ENCODE data around the gene CACNA2D3. TPM values are rescaled to one million over a fixed set of nuclear protein-coding genes. Genes with fewer than 3 reads are reported as not detected.

CACNA2D3 gene
- total RNA-seq, 2 experiments from 2014 or later: not detected

DNA sequence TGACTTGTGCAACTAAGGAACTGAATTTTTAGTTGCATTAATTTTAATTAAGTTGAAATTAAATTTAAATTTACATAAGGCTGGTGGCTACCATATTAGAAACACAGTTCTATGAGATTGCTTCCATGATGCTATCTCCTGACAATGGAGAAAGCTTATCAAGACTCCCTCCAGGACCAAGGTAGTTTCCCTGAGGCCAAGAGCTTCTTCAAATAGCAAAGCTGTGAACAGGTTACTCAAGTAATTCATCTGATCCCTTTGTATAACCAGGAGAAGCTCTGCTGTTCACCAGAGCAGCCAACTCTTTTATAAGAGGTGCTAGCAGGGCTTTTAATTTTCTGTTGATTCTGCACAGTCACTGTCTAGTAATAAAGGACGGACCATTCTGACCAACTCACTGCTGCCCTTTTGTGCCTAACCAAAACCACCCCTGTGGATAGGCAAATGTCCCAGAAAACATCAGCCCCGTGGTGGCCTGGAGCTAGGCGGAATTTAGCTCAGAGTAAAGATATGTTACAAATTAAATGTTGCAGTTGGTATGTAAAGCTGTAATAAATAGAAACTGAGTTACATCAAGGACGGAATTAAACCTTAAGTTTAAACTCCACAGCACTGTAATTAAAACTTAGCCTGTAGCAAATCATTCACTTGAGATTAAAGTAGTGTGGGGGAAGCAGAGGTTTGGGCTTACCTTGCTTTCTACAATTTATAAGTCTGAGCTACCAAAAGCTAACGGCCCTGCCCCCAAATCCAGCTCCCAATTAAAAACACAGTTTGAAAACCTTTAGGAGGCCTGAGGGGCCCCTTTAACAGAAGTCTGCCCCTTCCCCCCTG is 861.1 kb downstream of the CACNA2D3 start:
- Histone ChIP-seq H3K79me2 (ENCODE audit: insufficient read depth, low read depth, low read length) (no peaks in the 10 kb centered on the region), H3K9me2 (ENCODE audit: insufficient read depth, low read length) (no peaks in the 10 kb centered on the region), H3K27ac (ENCODE audit: low read depth, low read length, poor library complexity, severe bottlenecking) (no peak overlapping the region), H3K4me1 (ENCODE audit: insufficient read depth, low read length, poor library complexity, severe bottlenecking) (no peaks in the 10 kb centered on the region), H3K9me3 (ENCODE audit: low read length) (no peaks in the 10 kb centered on the region), H3K4me2 (ENCODE audit: low read length) (no peak overlapping the region), H3K36me3 (ENCODE audit: insufficient read depth, low read length) (no peaks in the 10 kb centered on the region), H3K4me3 (ENCODE audit: low read depth, low read length, poor library complexity, severe bottlenecking) (no peak overlapping the region), H2AFZ (ENCODE audit: low read length) (no peak overlapping the region), H4K20me1 (ENCODE audit: insufficient read depth, low read length) (no peaks in the 10 kb centered on the region)
- ChIA-PET POLR2A (interaction anchor here (0.5 kb wide), 1 partner anchor 443 kb away, joined by 3 read pairs; no protein-coding TSS in a partner anchor), CTCF (ENCODE audit: unreplicated experiment) (no interaction called here)
- DNase-seq (ENCODE audit: low spot score): no peak
- no peak for TF ChIP-seq EZH2phosphoT487 (IDR thresholded peaks at IDR 0.05; ENCODE audit: borderline replicate concordance, low read depth, low read length)
- TF ChIP-seq, protein P1, sequence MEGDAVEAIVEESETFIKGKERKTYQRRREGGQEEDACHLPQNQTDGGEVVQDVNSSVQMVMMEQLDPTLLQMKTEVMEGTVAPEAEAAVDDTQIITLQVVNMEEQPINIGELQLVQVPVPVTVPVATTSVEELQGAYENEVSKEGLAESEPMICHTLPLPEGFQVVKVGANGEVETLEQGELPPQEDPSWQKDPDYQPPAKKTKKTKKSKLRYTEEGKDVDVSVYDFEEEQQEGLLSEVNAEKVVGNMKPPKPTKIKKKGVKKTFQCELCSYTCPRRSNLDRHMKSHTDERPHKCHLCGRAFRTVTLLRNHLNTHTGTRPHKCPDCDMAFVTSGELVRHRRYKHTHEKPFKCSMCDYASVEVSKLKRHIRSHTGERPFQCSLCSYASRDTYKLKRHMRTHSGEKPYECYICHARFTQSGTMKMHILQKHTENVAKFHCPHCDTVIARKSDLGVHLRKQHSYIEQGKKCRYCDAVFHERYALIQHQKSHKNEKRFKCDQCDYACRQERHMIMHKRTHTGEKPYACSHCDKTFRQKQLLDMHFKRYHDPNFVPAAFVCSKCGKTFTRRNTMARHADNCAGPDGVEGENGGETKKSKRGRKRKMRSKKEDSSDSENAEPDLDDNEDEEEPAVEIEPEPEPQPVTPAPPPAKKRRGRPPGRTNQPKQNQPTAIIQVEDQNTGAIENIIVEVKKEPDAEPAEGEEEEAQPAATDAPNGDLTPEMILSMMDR (conservative IDR thresholded peaks at IDR 0.05; ENCODE audit: low read length): no peak
- no TSS peak for BruUV-seq (replicated peaks)
- intact Hi-C loops (cut with micrococcal nuclease; ENCODE audit: unreplicated experiment): no loop called here

DNA sequence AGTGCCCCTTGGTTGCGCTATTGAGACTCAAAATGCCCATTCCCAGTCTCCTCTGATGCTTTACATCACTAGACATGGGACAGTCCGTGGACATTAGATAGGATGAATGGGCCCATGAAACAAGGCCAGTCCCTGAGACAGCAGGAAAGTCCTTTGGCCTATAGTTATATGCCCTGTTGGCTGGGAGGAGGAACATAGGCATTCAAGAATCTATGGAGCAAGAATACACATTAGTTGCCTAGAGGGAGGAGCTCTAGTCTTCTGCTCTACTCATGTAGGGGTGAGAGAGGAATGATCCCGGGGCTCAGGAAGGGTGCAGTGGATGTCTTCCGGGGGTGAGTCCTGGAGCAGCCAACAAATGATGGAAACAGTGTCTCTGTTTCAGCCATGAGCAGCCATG is 863.5 kb downstream of the CACNA2D3 start:
- Histone ChIP-seq H2AFZ (ENCODE audit: low read length) (no peak overlapping the region), H3K4me3 (ENCODE audit: low read depth, low read length, poor library complexity, severe bottlenecking) (no peak overlapping the region), H3K27ac (ENCODE audit: low read depth, low read length, poor library complexity, severe bottlenecking) (no peak overlapping the region), H3K9me3 (ENCODE audit: low read length) (no peaks in the 10 kb centered on the region), H3K9me2 (ENCODE audit: insufficient read depth, low read length) (no peaks in the 10 kb centered on the region), H3K79me2 (ENCODE audit: insufficient read depth, low read depth, low read length) (no peaks in the 10 kb centered on the region), H3K4me1 (ENCODE audit: insufficient read depth, low read length, poor library complexity, severe bottlenecking) (no peaks in the 10 kb centered on the region), H3K36me3 (ENCODE audit: insufficient read depth, low read length) (no peaks in the 10 kb centered on the region), H4K20me1 (ENCODE audit: insufficient read depth, low read length) (no peaks in the 10 kb centered on the region), H3K4me2 (ENCODE audit: low read length) (no peak overlapping the region)
- no peak for DNase-seq (ENCODE audit: low spot score)
- POLR2A ChIA-PET: interaction anchor here (0.5 kb wide), 1 partner anchor 226 kb away, joined by 3 read pairs; no protein-coding TSS in a partner anchor
- no peak for TF ChIP-seq EZH2phosphoT487 (IDR thresholded peaks at IDR 0.05; ENCODE audit: borderline replicate concordance, low read depth, low read length)
- TF ChIP-seq, protein P1 (conservative IDR thresholded peaks at IDR 0.05; ENCODE audit: low read length): no peak
- intact Hi-C loops (cut with micrococcal nuclease; ENCODE audit: unreplicated experiment): no loop called here
- CTCF ChIA-PET (ENCODE audit: unreplicated experiment): no interaction called here
- no TSS peak for BruUV-seq (replicated peaks)

DNA sequence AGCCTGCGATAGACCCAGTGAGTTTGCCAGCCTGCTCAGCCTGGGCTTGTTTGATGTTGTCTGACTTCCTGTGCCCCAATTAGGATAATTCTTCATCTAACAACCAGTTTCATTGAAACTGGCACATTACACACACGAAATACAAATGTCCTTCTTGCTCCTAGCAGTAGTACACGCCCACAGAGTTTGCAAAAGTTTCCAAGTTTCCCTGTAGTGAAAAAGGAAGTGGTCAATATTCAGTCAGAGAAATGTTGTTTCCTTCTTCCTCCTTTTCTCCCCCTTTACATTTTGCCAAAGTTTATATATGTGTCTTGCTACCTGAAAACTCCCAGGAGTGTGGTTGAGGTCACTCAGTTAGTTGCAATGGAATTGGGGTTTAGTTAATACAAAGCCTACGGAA is 863.9 kb downstream of the CACNA2D3 start:
- ChIA-PET POLR2A (no interaction called here), CTCF (ENCODE audit: unreplicated experiment) (no interaction called here)
- no TSS peak for BruUV-seq (replicated peaks)
- H3K4me1 ChIP-seq (ENCODE audit: insufficient read depth, low read length, poor library complexity, severe bottlenecking): no peaks in the 10 kb centered on the region
- H3K9me3 ChIP-seq (ENCODE audit: low read length): no peaks in the 10 kb centered on the region
- intact Hi-C loops (cut with micrococcal nuclease; ENCODE audit: unreplicated experiment): no loop called here
- no peak overlapping the region for H3K4me2 ChIP-seq (ENCODE audit: low read length)
- no peaks in the 10 kb centered on the region for H3K36me3 ChIP-seq (ENCODE audit: insufficient read depth, low read length)
- no peak for DNase-seq (ENCODE audit: low spot score)
- H3K4me3 ChIP-seq (ENCODE audit: low read depth, low read length, poor library complexity, severe bottlenecking): no peak overlapping the region
- H2AFZ ChIP-seq (ENCODE audit: low read length): no peak overlapping the region
- no peak overlapping the region for H3K27ac ChIP-seq (ENCODE audit: low read depth, low read length, poor library complexity, severe bottlenecking)
- H3K79me2 ChIP-seq (ENCODE audit: insufficient read depth, low read depth, low read length): no peaks in the 10 kb centered on the region
- no peaks in the 10 kb centered on the region for H3K9me2 ChIP-seq (ENCODE audit: insufficient read depth, low read length)
- no peaks in the 10 kb centered on the region for H4K20me1 ChIP-seq (ENCODE audit: insufficient read depth, low read length)
- TF ChIP-seq, protein P1 (conservative IDR thresholded peaks at IDR 0.05; ENCODE audit: low read length): no peak
- no peak for TF ChIP-seq EZH2phosphoT487 (IDR thresholded peaks at IDR 0.05; ENCODE audit: borderline replicate concordance, low read depth, low read length)
